ENCODE results near the gene ZNF813.
"Not testable (repeated sequence)": the region's sequence is repeated elsewhere in the genome, so short reads cannot be mapped to it uniquely, and the experiment has no call there.

ZNF813 gene

GRCh38 chr19:53498024-53498395 lies 30.5 kb downstream of the ZNF813 start:
- DNase-seq; H3K36me3 ChIP-seq (ENCODE audit: control insufficient read depth in 1 of 2, insufficient read depth in 2 of 2, low read depth in 1 of 2, low read length in 2 of 2); H3K4ac ChIP-seq (ENCODE audit: low read depth in 1 of 2, low read length in 2 of 2); H2BK12ac ChIP-seq (ENCODE audit: low read length in 2 of 2); H3K79me1 ChIP-seq (replicated peaks; ENCODE audit: low read length, poor library complexity, severe bottlenecking); H3K27me3 ChIP-seq (ENCODE audit: control insufficient read depth in 1 of 2, insufficient read depth in 1 of 2, low read length in 2 of 2); H3K4me2 ChIP-seq (ENCODE audit: low read length, poor library complexity, severe bottlenecking); H4K8ac ChIP-seq (ENCODE audit: low read length); H3K9ac ChIP-seq (ENCODE audit: low read length); H3K14ac ChIP-seq (ENCODE audit: low read length in 2 of 2); H3K18ac ChIP-seq (ENCODE audit: low read depth in 1 of 2, low read length in 2 of 2); H2AK5ac ChIP-seq (ENCODE audit: low read length, severe bottlenecking); H2BK15ac ChIP-seq (ENCODE audit: low read depth, poor library complexity, severe bottlenecking); H3K4me1 ChIP-seq (ENCODE audit: control insufficient read depth, insufficient read depth, low read depth, low read length); H2AFZ ChIP-seq (ENCODE audit: low read depth, low read length); H2BK5ac ChIP-seq (ENCODE audit: low read depth, low read length, poor library complexity, severe bottlenecking); H2BK120ac ChIP-seq (ENCODE audit: low read depth, low read length); H4K91ac ChIP-seq (ENCODE audit: low read length); H3K4me3 ChIP-seq (ENCODE audit: insufficient read depth in 1 of 2, low read depth in 1 of 2, low read length in 2 of 2); H3K23ac ChIP-seq (ENCODE audit: low read length in 2 of 2); H3K27ac ChIP-seq (ENCODE audit: low read length, poor library complexity, severe bottlenecking): not testable (repeated sequence)
- WGBS: 40% methylated on average over 4 of the region's 4 CpGs
- peaks cover 16% of the 10 kb centered on the region for H3K9me3 ChIP-seq (ENCODE audit: control insufficient read depth, low read length)

- H3K23ac ChIP-seq (ENCODE audit: low read length in 2 of 2); H3K27ac ChIP-seq (ENCODE audit: low read length, poor library complexity, severe bottlenecking); H3K4ac ChIP-seq (ENCODE audit: low read depth in 1 of 2, low read length in 2 of 2); H2BK15ac ChIP-seq (ENCODE audit: low read depth, poor library complexity, severe bottlenecking); DNase-seq; H3K36me3 ChIP-seq (ENCODE audit: control insufficient read depth in 1 of 2, insufficient read depth in 2 of 2, low read depth in 1 of 2, low read length in 2 of 2); H3K4me3 ChIP-seq (ENCODE audit: insufficient read depth in 1 of 2, low read depth in 1 of 2, low read length in 2 of 2); H3K4me2 ChIP-seq (ENCODE audit: low read length, poor library complexity, severe bottlenecking); H3K27me3 ChIP-seq (ENCODE audit: control insufficient read depth in 1 of 2, insufficient read depth in 1 of 2, low read length in 2 of 2); H3K9ac ChIP-seq (ENCODE audit: low read length); H3K9me3 ChIP-seq (ENCODE audit: control insufficient read depth, low read length); H3K14ac ChIP-seq (ENCODE audit: low read length in 2 of 2); H4K8ac ChIP-seq (ENCODE audit: low read length); H2BK120ac ChIP-seq (ENCODE audit: low read depth, low read length); H3K18ac ChIP-seq (ENCODE audit: low read depth in 1 of 2, low read length in 2 of 2); H2BK12ac ChIP-seq (ENCODE audit: low read length in 2 of 2); H2BK5ac ChIP-seq (ENCODE audit: low read depth, low read length, poor library complexity, severe bottlenecking); H3K4me1 ChIP-seq (ENCODE audit: control insufficient read depth, insufficient read depth, low read depth, low read length); H3K79me1 ChIP-seq (replicated peaks; ENCODE audit: low read length, poor library complexity, severe bottlenecking); H4K91ac ChIP-seq (ENCODE audit: low read length); H2AFZ ChIP-seq (ENCODE audit: low read depth, low read length); H2AK5ac ChIP-seq (ENCODE audit: low read length, severe bottlenecking): not testable (repeated sequence)
- WGBS: 61% methylated on average over 7 of the region's 7 CpGs
These were observed 35.6 kb downstream of the ZNF813 start for GRCh38 chr19:53503151-53503550.

- not testable (repeated sequence) for H2AK5ac ChIP-seq (ENCODE audit: low read length, severe bottlenecking); H3K18ac ChIP-seq (ENCODE audit: low read depth in 1 of 2, low read length in 2 of 2); H3K36me3 ChIP-seq (ENCODE audit: control insufficient read depth in 1 of 2, insufficient read depth in 2 of 2, low read depth in 1 of 2, low read length in 2 of 2); H4K91ac ChIP-seq (ENCODE audit: low read length); H3K4me2 ChIP-seq (ENCODE audit: low read length, poor library complexity, severe bottlenecking); H2BK15ac ChIP-seq (ENCODE audit: low read depth, poor library complexity, severe bottlenecking); H3K79me1 ChIP-seq (replicated peaks; ENCODE audit: low read length, poor library complexity, severe bottlenecking); H3K14ac ChIP-seq (ENCODE audit: low read length in 2 of 2); H3K23ac ChIP-seq (ENCODE audit: low read length in 2 of 2); H2BK12ac ChIP-seq (ENCODE audit: low read length in 2 of 2); H3K27me3 ChIP-seq (ENCODE audit: control insufficient read depth in 1 of 2, insufficient read depth in 1 of 2, low read length in 2 of 2); H3K4me3 ChIP-seq (ENCODE audit: insufficient read depth in 1 of 2, low read depth in 1 of 2, low read length in 2 of 2); H3K9me3 ChIP-seq (ENCODE audit: control insufficient read depth, low read length); H3K27ac ChIP-seq (ENCODE audit: low read length, poor library complexity, severe bottlenecking); DNase-seq; H2BK5ac ChIP-seq (ENCODE audit: low read depth, low read length, poor library complexity, severe bottlenecking); H2AFZ ChIP-seq (ENCODE audit: low read depth, low read length); H3K4me1 ChIP-seq (ENCODE audit: control insufficient read depth, insufficient read depth, low read depth, low read length); H2BK120ac ChIP-seq (ENCODE audit: low read depth, low read length); H4K8ac ChIP-seq (ENCODE audit: low read length); H3K4ac ChIP-seq (ENCODE audit: low read depth in 1 of 2, low read length in 2 of 2)
- peak overlapping the region; percentile 87 for H3K9ac ChIP-seq (ENCODE audit: low read length)
- WGBS: 80% methylated on average over 3 of the region's 14 CpGs
These were observed 36.3 kb downstream of the ZNF813 start for GRCh38 chr19:53503671-53504364.

- not testable (repeated sequence) for H2AFZ ChIP-seq (ENCODE audit: low read depth, low read length); DNase-seq; H2BK12ac ChIP-seq (ENCODE audit: low read length in 2 of 2); H3K4me1 ChIP-seq (ENCODE audit: control insufficient read depth, insufficient read depth, low read depth, low read length); H3K23ac ChIP-seq (ENCODE audit: low read length in 2 of 2); H3K36me3 ChIP-seq (ENCODE audit: control insufficient read depth in 1 of 2, insufficient read depth in 2 of 2, low read depth in 1 of 2, low read length in 2 of 2); H3K14ac ChIP-seq (ENCODE audit: low read length in 2 of 2); H4K91ac ChIP-seq (ENCODE audit: low read length); H3K9me3 ChIP-seq (ENCODE audit: control insufficient read depth, low read length); H4K8ac ChIP-seq (ENCODE audit: low read length); H3K27me3 ChIP-seq (ENCODE audit: control insufficient read depth in 1 of 2, insufficient read depth in 1 of 2, low read length in 2 of 2); H3K4ac ChIP-seq (ENCODE audit: low read depth in 1 of 2, low read length in 2 of 2); H3K4me2 ChIP-seq (ENCODE audit: low read length, poor library complexity, severe bottlenecking); H3K18ac ChIP-seq (ENCODE audit: low read depth in 1 of 2, low read length in 2 of 2); H2AK5ac ChIP-seq (ENCODE audit: low read length, severe bottlenecking); H3K27ac ChIP-seq (ENCODE audit: low read length, poor library complexity, severe bottlenecking); H2BK15ac ChIP-seq (ENCODE audit: low read depth, poor library complexity, severe bottlenecking); H2BK120ac ChIP-seq (ENCODE audit: low read depth, low read length); H2BK5ac ChIP-seq (ENCODE audit: low read depth, low read length, poor library complexity, severe bottlenecking); H3K79me1 ChIP-seq (replicated peaks; ENCODE audit: low read length, poor library complexity, severe bottlenecking)
- peak overlapping the region; percentile 87 for H3K9ac ChIP-seq (ENCODE audit: low read length)
- H3K4me3 ChIP-seq (ENCODE audit: insufficient read depth in 1 of 2, low read depth in 1 of 2, low read length in 2 of 2): peak overlapping the region in 1 of 2 experiments; percentile 57
- 51% methylated on average over 10 of the region's 13 CpGs for WGBS
These were observed 36.8 kb downstream of the ZNF813 start for GRCh38 chr19:53504365-53504703.

All from mesenchymal stem cell (in vitro differentiated cells and primary cell).